BLaER1 (cell line): ENCODE data around the gene KIF18B.

Experiments used
- H3K27ac ChIP-seq: shearing (Covaris generic); formaldehyde crosslinking; 2 replicates; pipeline ENCODE4 v1.8.1; 2022
- H3K27me3 ChIP-seq: shearing (Covaris generic); formaldehyde crosslinking; 2 replicates; pipeline ENCODE4 v1.8.1; 2022
- H3K36me3 ChIP-seq: shearing (Covaris generic); formaldehyde crosslinking; 2 replicates; pipeline ENCODE4 v1.8.1; 2022
- H3K4me1 ChIP-seq: shearing (Covaris generic); formaldehyde crosslinking; 2 replicates; pipeline ENCODE4 v1.8.1; 2022
- H3K4me2 ChIP-seq: shearing (Covaris generic); formaldehyde crosslinking; 2 replicates; pipeline ENCODE4 v1.8.1; 2022
- H3K4me3 ChIP-seq: shearing (Covaris generic); formaldehyde crosslinking; 2 replicates; pipeline ENCODE4 v1.8.1; 2022
- H3K9ac ChIP-seq: shearing (Covaris generic); formaldehyde crosslinking; 2 replicates; pipeline ENCODE4 v1.8.1; 2022
- H3K9me3 ChIP-seq: shearing (Covaris generic); formaldehyde crosslinking; 2 replicates; pipeline ENCODE4 v1.8.1; 2022
- H4K20me1 ChIP-seq: shearing (Covaris generic); formaldehyde crosslinking; 2 replicates; pipeline ENCODE4 v1.8.1; 2022
- Cebpa-rat ChIP-seq: shearing (Covaris generic); IDR thresholded peaks from 2 replicates; pipeline ENCODE4 v1.8.1; 2022

KIF18B gene

DNA sequence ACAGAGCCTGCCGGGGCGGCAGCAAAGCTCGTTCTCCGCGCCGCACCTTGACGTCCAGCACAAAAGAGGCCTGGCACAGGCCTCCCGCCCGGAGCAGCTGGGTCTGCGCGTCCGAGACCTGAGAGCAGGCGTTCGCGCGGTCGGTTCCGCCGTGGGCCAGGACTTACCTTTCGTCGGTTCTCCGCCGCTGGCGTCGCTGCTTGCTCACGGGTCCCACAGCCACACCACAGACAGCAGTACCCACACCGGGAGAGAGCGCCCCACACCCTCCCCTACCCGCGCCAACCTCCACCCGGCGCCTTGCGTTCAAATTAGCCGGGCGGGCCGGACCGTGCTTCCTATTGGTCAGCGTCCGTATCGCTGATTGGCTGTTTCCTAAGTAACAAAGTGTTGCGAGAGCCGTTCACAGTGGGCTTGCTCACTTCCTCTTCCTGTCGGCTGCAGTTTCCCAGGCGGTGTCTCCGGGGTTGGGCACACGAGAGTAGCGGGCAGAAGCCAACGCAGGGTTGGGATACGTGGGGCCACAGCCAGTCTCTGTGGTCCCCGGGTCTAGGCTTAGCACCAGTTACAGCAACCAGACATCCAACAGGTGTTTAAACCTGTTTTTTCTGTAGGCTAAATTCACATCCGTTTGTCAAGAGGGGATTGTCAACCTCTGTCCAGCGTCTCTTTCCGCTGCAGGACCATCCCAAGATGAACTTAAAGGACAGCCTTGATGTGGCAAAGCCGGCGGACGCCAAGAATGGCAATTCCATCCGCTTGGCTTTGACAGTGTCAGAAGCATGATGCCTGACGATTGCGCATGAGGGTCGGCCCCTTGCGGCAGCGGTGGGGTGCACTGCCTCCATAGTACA, at the start of gene KIF18B:
Gene KIF18B (minus strand): TSS at position 313 of the 854 bp plus-strand sequence. CDS start 11,429 bp downstream, outside the sequence.
- Histone ChIP-seq H3K4me2 (peak within 1 kb of the TSS; percentile 91), H3K4me1 (peaks cover 42% of the 10 kb centered on the region), H3K27ac (peak within 1 kb of the TSS; percentile 88), H3K4me3 (peak within 1 kb of the TSS; percentile 81), H3K27me3 (no peaks in the 10 kb centered on the region), H3K36me3 (peaks cover 26% of the 10 kb centered on the region), H4K20me1 (peaks cover 4% of the 10 kb centered on the region), H3K9me3 (no peaks in the 10 kb centered on the region; the same call in 1 of the 2 replicates), H3K9ac (peak within 1 kb of the TSS; percentile 87)
- no peak for TF ChIP-seq Cebpa-rat

DNA sequence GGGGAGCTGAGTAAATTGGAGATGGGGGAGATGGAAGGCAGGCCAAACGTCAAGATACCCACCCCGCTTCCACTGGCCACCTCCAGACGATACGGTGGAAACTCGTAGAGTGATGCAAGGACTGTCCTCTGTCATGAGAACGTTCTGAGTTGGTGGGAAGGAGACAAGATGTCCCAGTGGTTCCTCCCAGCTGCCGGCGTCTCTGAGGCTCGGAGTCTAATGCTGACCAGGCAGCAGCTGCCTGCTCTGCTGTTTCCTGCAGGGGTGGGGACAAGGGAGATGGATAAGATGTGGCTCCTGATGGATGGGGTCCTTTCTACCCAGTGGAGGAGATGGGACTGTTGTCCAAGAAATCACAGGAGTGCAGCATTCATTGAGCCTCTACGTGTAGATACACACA, 48.7 kb upstream of the KIF18B start:
- no peak overlapping the region for H3K4me3 ChIP-seq
- H3K4me2 ChIP-seq, result no peak overlapping the region
- H3K4me1 ChIP-seq, result peaks cover 9% of the 10 kb centered on the region
- no peak overlapping the region for H3K27ac ChIP-seq
- TF ChIP-seq Cebpa-rat, result no peak
- no peaks in the 10 kb centered on the region for H3K27me3 ChIP-seq
- H4K20me1 ChIP-seq, result no peaks in the 10 kb centered on the region
- peaks cover 27% of the 10 kb centered on the region for H3K9me3 ChIP-seq
- no peaks in the 10 kb centered on the region for H3K36me3 ChIP-seq
- no peak overlapping the region for H3K9ac ChIP-seq

DNA sequence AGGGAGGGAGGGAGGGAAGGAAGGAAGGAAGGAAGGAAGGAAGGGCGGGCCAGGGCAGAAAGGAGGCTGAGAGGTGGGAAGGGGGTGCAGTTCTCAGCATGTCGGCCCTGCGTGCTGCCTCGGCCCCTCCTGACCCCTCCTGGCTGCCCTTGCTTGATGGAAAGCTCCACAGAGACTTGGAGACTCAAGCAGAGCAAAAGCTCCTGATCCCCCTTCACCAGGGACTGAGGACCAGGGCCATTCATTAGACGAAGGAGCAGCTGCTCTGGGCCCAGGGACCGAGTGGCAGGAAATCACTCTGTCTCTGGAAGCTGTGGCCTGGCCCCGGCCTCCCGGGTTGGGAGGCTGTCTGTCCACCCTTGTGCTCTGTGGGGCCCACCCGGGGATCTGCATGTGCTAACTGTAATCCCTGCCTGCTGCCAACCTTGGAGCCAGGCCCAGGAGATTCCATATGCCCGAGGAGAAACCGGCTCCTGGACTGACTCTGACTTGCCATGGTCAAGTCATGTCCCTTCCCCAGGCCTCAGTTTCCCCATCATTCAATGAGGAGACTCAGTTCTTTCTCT, 47.9 kb upstream of the KIF18B start:
- H3K4me3 ChIP-seq, result no peak overlapping the region
- H3K4me1 ChIP-seq, result peaks cover 9% of the 10 kb centered on the region
- H3K9me3 ChIP-seq, result peaks cover 27% of the 10 kb centered on the region
- no peak overlapping the region for H3K27ac ChIP-seq
- H3K36me3 ChIP-seq, result no peaks in the 10 kb centered on the region
- H3K4me2 ChIP-seq, result peak overlapping the region; percentile 17; the same call in 1 of the 2 replicates
- no peaks in the 10 kb centered on the region for H4K20me1 ChIP-seq
- no peaks in the 10 kb centered on the region for H3K27me3 ChIP-seq
- no peak for TF ChIP-seq Cebpa-rat
- no peak overlapping the region for H3K9ac ChIP-seq

DNA sequence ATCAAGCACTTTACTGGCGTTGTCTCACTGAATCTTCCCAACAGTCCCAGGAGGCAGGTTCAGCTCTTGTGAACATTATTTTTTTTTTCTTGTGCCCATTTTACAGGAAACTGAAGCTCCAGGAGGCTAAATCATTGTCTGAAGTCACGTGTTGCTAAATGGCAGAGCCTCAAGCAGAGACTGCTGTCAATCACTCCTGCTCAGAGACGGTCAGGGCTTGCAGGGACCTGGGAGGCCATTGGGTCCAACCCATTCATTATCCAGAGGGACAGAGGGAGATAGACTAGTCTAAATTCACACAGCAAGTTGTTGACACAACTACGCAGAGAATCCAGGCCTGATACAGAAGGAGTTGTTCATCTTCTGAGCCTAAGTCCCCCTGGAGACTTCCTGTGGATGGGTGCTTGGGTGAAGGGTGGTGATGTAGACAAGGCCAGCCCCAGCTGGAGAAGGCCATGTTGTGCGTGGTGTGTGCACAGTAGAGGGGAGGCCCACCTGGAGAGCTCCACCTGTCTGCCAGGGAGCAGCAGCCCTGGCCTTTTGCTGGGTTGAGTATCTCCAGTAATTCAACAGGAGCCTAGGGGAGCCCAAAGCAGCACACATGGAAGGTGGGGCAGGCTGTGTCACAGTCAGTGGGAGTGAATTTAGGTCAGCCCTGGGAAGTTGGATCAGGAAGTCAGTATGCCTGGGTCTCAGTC, 44.8 kb upstream of the KIF18B start:
- no peak overlapping the region for H3K27ac ChIP-seq
- H3K4me1 ChIP-seq, result peaks cover 33% of the 10 kb centered on the region
- H3K9me3 ChIP-seq, result peaks cover 5% of the 10 kb centered on the region; the same call in 1 of the 2 replicates
- TF ChIP-seq Cebpa-rat, result no peak
- H4K20me1 ChIP-seq, result no peaks in the 10 kb centered on the region
- no peak overlapping the region for H3K4me2 ChIP-seq
- H3K27me3 ChIP-seq, result peaks cover 13% of the 10 kb centered on the region; the same call in 1 of the 2 replicates
- H3K4me3 ChIP-seq, result no peak overlapping the region
- H3K9ac ChIP-seq, result no peak overlapping the region
- no peaks in the 10 kb centered on the region for H3K36me3 ChIP-seq

DNA sequence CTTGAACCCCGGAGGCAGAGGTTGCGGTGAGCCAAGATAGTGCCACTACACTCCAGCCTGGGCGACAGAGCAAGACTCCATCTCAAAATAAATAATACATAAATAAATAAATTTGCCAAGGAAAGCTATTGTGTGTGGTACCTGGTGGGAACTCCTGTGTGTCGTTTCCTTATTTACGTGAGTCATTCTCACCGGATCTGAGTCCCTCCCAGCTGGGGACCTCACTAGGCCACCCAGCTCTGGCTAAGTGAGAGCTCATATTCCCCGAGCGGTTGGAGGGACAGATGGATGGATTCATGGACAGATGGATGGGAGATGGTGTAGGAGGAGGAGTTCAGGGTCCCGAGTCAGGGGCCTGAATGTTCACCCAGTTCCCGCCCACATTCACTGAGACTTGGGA, 43.4 kb upstream of the KIF18B start:
- Histone ChIP-seq H3K27ac (no peak overlapping the region), H3K4me2 (no peak overlapping the region), H3K4me1 (peaks cover 35% of the 10 kb centered on the region), H3K9ac (no peak overlapping the region), H3K9me3 (peaks cover 5% of the 10 kb centered on the region; the same call in 1 of the 2 replicates), H4K20me1 (no peaks in the 10 kb centered on the region), H3K4me3 (no peak overlapping the region), H3K27me3 (peaks cover 23% of the 10 kb centered on the region; the same call in 1 of the 2 replicates), H3K36me3 (no peaks in the 10 kb centered on the region)
- no peak for TF ChIP-seq Cebpa-rat

DNA sequence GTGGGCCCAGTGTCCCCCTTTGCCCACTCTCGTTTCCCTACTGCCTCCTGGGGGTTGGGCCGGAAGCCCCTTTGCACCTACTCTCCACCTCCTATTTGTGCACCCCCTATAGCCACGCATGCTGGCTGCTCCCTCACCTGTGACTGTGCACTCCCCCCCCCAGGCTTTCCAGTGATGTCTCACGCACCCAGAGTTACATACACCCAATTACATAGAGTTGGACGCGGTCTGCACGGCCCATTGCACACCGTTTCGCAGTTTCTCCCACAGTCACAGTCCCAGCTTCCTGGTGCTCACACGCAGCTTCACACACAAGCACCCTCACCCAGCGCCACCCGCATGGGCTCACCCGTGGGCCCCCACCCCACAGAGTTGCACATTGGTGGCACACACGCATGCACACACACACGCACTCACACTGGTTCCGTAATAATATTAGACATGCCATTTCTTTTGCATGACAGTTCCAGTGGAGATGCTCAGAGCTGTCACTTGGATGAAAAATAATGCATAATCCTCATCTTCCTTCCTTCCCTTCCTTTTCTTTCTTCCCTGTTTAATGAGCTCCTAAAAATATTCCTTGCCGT, 42.1 kb upstream of the KIF18B start:
- Histone ChIP-seq H3K27ac (no peak overlapping the region), H3K4me2 (peak overlapping the region; percentile 67)

DNA sequence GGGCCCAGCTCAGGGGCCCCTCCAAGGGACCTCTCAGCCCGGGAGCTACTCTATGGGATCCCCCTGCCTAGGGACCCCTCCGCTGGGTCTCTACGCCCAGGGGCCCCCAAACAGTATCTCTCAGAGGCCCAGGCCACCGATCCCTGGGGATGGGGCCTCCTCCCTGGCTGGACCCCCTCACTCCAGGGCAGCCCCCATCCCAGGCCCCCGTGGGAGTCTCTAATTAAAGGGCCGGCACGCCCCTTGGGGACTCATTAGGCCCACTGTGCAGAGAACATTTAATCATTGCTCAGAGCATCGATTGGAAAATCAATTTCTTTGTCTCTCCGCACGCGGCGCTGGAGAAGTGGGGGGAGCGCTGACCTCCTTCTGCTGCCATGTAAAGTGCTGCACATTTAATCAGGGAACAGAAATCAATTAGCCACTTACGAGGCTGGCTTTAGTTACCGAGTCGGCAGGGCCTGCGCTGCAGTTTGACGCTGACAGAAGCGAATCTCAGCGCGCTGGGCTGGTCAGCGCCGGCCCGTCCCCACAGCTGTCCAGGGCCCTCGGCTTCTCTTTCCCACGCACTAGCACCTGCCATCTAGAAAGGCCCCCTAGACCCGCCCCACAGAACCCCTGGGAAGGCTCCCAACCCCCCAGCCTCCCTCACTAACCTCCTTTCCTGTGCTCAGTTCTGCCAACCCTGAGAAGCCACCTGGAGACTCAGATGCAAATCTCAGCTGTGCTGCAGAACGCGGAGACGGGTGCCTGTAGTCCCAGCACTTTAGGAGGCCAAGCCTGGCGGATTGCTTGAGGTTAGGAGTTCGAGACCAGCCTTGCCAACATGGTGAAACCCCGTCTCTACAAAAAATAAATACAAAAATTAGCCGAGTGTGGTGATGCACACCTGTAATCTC, 40.7 kb upstream of the KIF18B start:
- Histone ChIP-seq H3K4me3 (no peak overlapping the region), H3K36me3 (no peaks in the 10 kb centered on the region), H3K4me1 (peaks cover 31% of the 10 kb centered on the region), H3K27me3 (peaks cover 23% of the 10 kb centered on the region; the same call in 1 of the 2 replicates), H3K27ac (no peak overlapping the region), H3K9ac (no peak overlapping the region), H3K4me2 (peak overlapping the region; percentile 67), H4K20me1 (no peaks in the 10 kb centered on the region), H3K9me3 (peaks cover 9% of the 10 kb centered on the region; the same call in 1 of the 2 replicates)
- no peak for TF ChIP-seq Cebpa-rat

More for the DNA sequence above, 42.1 kb upstream of the KIF18B start:
- Histone ChIP-seq H3K9me3 (peaks cover 10% of the 10 kb centered on the region), H3K4me3 (no peak overlapping the region), H3K27me3 (peaks cover 23% of the 10 kb centered on the region; the same call in 1 of the 2 replicates), H3K36me3 (no peaks in the 10 kb centered on the region), H3K4me1 (peaks cover 31% of the 10 kb centered on the region), H4K20me1 (no peaks in the 10 kb centered on the region), H3K9ac (no peak overlapping the region)
- no peak for TF ChIP-seq Cebpa-rat

DNA sequence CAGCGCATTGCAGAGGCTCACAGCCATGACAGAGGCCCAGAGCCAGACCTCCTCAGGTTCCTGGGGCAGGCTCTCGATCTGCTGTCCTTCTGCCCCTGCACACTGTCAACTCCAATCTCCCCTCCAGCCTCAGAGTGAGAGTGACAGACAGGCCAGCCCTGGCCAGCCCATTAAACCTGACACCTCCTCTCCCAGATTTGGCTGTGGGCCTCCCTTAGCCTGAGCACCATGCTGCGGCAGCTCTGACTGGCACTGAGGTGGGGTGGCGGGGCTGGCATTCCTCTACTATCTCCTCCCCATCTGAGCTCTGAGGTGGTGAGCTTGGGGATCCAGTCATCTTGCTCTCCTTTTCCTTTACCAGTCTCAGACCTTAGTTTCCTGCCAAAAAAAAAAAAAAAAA, 36.0 kb upstream of the KIF18B start:
- Histone ChIP-seq H3K4me1 (peaks cover 15% of the 10 kb centered on the region), H3K27me3 (peaks cover 21% of the 10 kb centered on the region; the same call in 1 of the 2 replicates), H3K4me3 (no peak overlapping the region), H3K36me3 (no peaks in the 10 kb centered on the region), H3K9ac (no peak overlapping the region), H3K9me3 (peaks cover 9% of the 10 kb centered on the region; the same call in 1 of the 2 replicates), H3K27ac (no peak overlapping the region), H3K4me2 (no peak overlapping the region), H4K20me1 (no peaks in the 10 kb centered on the region)
- TF ChIP-seq Cebpa-rat, result no peak
